Liver (tissue), 9 donors: ENCODE results near the gene MEIOB. TPM values are rescaled to one million over a fixed set of nuclear protein-coding genes. Genes with fewer than 3 reads are reported as not detected.

Experiments
- DNase-seq: peaks from one replicate; pipeline ENCODE4 v3.0.0-alpha.2; 2017; ENCODE audit warnings: low spot score
- H3K27ac ChIP-seq, 2 donors: one replicate each; pipeline ENCODE4 v1.7.0; 2013; ENCODE audit warnings: inconsistent platforms in 2 of 2, low read length in 2 of 2, control low read depth in 1 of 2, low read depth in 1 of 2, mild to moderate bottlenecking in 1 of 2
- H3K27me3 ChIP-seq, 4 donors: one replicate each; pipeline versions ENCODE4 v1.6.1 to v1.7.0; 2013; ENCODE audit warnings: low read length in 3 of 4, inconsistent platforms in 1 of 4, mild to moderate bottlenecking in 1 of 4, moderate library complexity in 1 of 4; ENCODE audit not compliant: control insufficient read depth in 4 of 4, insufficient read depth in 4 of 4
- H3K36me3 ChIP-seq, 4 donors: one replicate each; pipeline versions ENCODE4 v1.6.1 to v1.7.0; 2013; ENCODE audit warnings: low read length in 3 of 4, mild to moderate bottlenecking in 3 of 4, low read depth in 1 of 4, moderate library complexity in 1 of 4; ENCODE audit not compliant: control insufficient read depth in 4 of 4, insufficient read depth in 3 of 4
- H3K4me1 ChIP-seq, 4 donors: one replicate each; pipeline versions ENCODE4 v1.6.1 to v1.7.0; 2013; ENCODE audit warnings: low read length in 3 of 4, mild to moderate bottlenecking in 3 of 4, moderate library complexity in 1 of 4; ENCODE audit not compliant: control insufficient read depth in 4 of 4, insufficient read depth in 4 of 4
- H3K4me3 ChIP-seq, 3 donors: one replicate each; pipeline versions ENCODE4 v1.6.1 to v1.7.0; 2013; ENCODE audit warnings: low read length in 3 of 3, control low read depth in 1 of 3, low read depth in 1 of 3, mild to moderate bottlenecking in 1 of 3
- H3K9ac ChIP-seq, 2 donors: one replicate each; pipeline ENCODE4 v1.7.0; 2013; ENCODE audit warnings: low read length in 2 of 2, mild to moderate bottlenecking in 2 of 2, moderate library complexity in 2 of 2, control low read depth in 1 of 2, low read depth in 1 of 2
- H3K9me3 ChIP-seq, 4 donors: one replicate each; pipeline versions ENCODE4 v1.6.1 to v1.7.0; 2013; ENCODE audit warnings: low read length in 3 of 4; ENCODE audit not compliant: control insufficient read depth in 4 of 4
- ATF3 ChIP-seq: IDR thresholded peaks from 2 replicates; pipeline ENCODE4 v1.6.1; 2016; ENCODE audit warnings: antibody characterized with exemption
- CTCF ChIP-seq: fragments of 150-350 bp; IDR thresholded peaks from 2 replicates; pipeline ENCODE4 v1.5.1; 2017; ENCODE audit warnings: improper control_type of control experiment, low read depth, low read length; ENCODE audit not compliant: missing input control
- EGR1 ChIP-seq, 2 donors: IDR thresholded peaks; 2 replicates each; pipeline ENCODE4 v1.6.1; 2016 to 2018; ENCODE audit warnings: antibody characterized with exemption in 2 of 2, low read depth in 2 of 2
- FOXA1 ChIP-seq: IDR thresholded peaks from 2 replicates; pipeline ENCODE4 v1.6.1; 2016; ENCODE audit warnings: antibody characterized with exemption
- FOXA2 ChIP-seq: IDR thresholded peaks from 2 replicates; pipeline ENCODE4 v1.6.1; 2016; ENCODE audit warnings: antibody characterized with exemption
- GABPA ChIP-seq, 2 donors: IDR thresholded peaks in 1 of 2; conservative IDR thresholded peaks in 1 of 2; 2 replicates each; pipeline ENCODE4 v1.6.1; 2016; ENCODE audit warnings: antibody characterized with exemption in 2 of 2, mild to moderate bottlenecking in 1 of 2, moderate library complexity in 1 of 2
- HNF4A ChIP-seq, 2 donors: conservative IDR thresholded peaks; 2 replicates each; pipeline ENCODE4 v1.6.1; 2016; ENCODE audit warnings: antibody characterized with exemption in 2 of 2, mild to moderate bottlenecking in 2 of 2
- HNF4G ChIP-seq: IDR thresholded peaks from 2 replicates; pipeline ENCODE4 v1.6.1; 2016; ENCODE audit warnings: antibody characterized with exemption
- JUND ChIP-seq, 2 donors: IDR thresholded peaks; 2 replicates each; pipeline ENCODE4 v1.6.1; 2016; ENCODE audit warnings: antibody characterized with exemption in 2 of 2
- MAX ChIP-seq: IDR thresholded peaks from 2 replicates; pipeline ENCODE4 v1.6.1; 2016; ENCODE audit warnings: antibody characterized with exemption
- NR2F2 ChIP-seq: IDR thresholded peaks from 2 replicates; pipeline ENCODE4 v1.6.1; 2016; ENCODE audit warnings: antibody characterized with exemption
- RAD21 ChIP-seq, 2 donors: IDR thresholded peaks; 2 replicates each; pipeline ENCODE4 v1.6.1; 2016; ENCODE audit warnings: antibody characterized with exemption in 2 of 2, mild to moderate bottlenecking in 2 of 2
- REST ChIP-seq: IDR thresholded peaks from 2 replicates; pipeline ENCODE4 v1.6.1; 2016; ENCODE audit warnings: antibody characterized with exemption, mild to moderate bottlenecking
- RXRA ChIP-seq, 2 donors: IDR thresholded peaks; 2 replicates each; pipeline ENCODE4 v1.6.1; 2017 to 2018; ENCODE audit warnings: antibody characterized with exemption in 2 of 2, mild to moderate bottlenecking in 1 of 2
- SP1 ChIP-seq: IDR thresholded peaks from 2 replicates; pipeline ENCODE4 v1.6.1; 2018; ENCODE audit warnings: antibody characterized with exemption, mild to moderate bottlenecking
- TAF1 ChIP-seq: conservative IDR thresholded peaks from 2 replicates; pipeline ENCODE4 v1.6.1; 2016; ENCODE audit warnings: antibody characterized with exemption, mild to moderate bottlenecking
- YY1 ChIP-seq: IDR thresholded peaks from 2 replicates; pipeline ENCODE4 v1.6.1; 2016; ENCODE audit warnings: antibody characterized with exemption, mild to moderate bottlenecking
- ZBTB33 ChIP-seq: IDR thresholded peaks from 2 replicates; pipeline ENCODE4 v1.6.1; 2016; ENCODE audit warnings: antibody characterized with exemption
- WGBS: extraction: QIAGEN DNeasy Blood & Tissue Kit; methylation state at CpG from one replicate; pipeline ENCODE4 v1.1.7; 2013; 5-methylcytosine and 5-hydroxymethylcytosine counted together
- polyA plus RNA-seq, 2 donors: library from polyadenylated mRNA; stranded (reverse) in 1 of 2; unstranded in 1 of 2; fragments of 200-250 nt in 1 of 2; fragments of >200 nt in 1 of 2; fragmentation: Nextera tagmentation in 1 of 2; extraction: Ambion mirVana in 1 of 2; gene quantifications; one replicate each; pipeline versions ENCODE4 v1.2.1 to v1.2.3, GENCODE V29; 2013 to 2015
- total RNA-seq, 2 donors: library from RNA; depleted of rRNA; stranded (reverse); fragments of >200 nt; gene quantifications; one replicate each; pipeline ENCODE4 v1.2.3, GENCODE V29; 2014
- donor health status: healthy.
- donor health status: healthy.
- donor health status: healthy.
- donor health status: healthy.
- donor health status: healthy.

Gene MEIOB
- total and polyA plus RNA-seq, 4 donors = 0.33 to 2.2 TPM; not detected in 2

GRCh38 chr16:1909561-1910231 lies 37.7 kb upstream of the MEIOB start:
- no peak overlapping the region for H3K27ac ChIP-seq

More at GRCh38 chr16:1909561-1910231, 37.7 kb upstream of the MEIOB start:
- no peaks in the 10 kb centered on the region for H3K9me3 ChIP-seq
- H3K36me3 ChIP-seq = no peaks in the 10 kb centered on the region
- TF ChIP-seq JUND (IDR thresholded peaks at IDR 0.05) = no peak
- no peak for TF ChIP-seq FOXA1
- no peak for TF ChIP-seq YY1
- TF ChIP-seq MAX = no peak
- no peak for TF ChIP-seq SP1
- no peak for TF ChIP-seq NR2F2
- TF ChIP-seq REST = no peak
- TF ChIP-seq HNF4G = no peak
- TF ChIP-seq HNF4A (conservative IDR thresholded peaks at IDR 0.05) = no peak
- no peak for TF ChIP-seq ATF3
- TF ChIP-seq TAF1 = no peak
- TF ChIP-seq RXRA (IDR thresholded peaks at IDR 0.05) = no peak
- no peak for TF ChIP-seq RAD21 (IDR thresholded peaks at IDR 0.05)
- no peak for TF ChIP-seq CTCF
- TF ChIP-seq GABPA (IDR thresholded peaks at IDR 0.05 in 1 of 2, conservative IDR thresholded peaks at IDR 0.05 in 1 of 2) = no peak
- TF ChIP-seq ZBTB33 = no peak
- no peak for TF ChIP-seq FOXA2
- no peak for TF ChIP-seq EGR1 (IDR thresholded peaks at IDR 0.05; ENCODE audit: low read depth in 2 of 2)
- WGBS = 84% methylated on average over 18 of the region's 18 CpGs
- H3K27me3 ChIP-seq = no peaks in the 10 kb centered on the region
- H3K9ac ChIP-seq = no peak overlapping the region
- H3K4me1 ChIP-seq = no peaks in the 10 kb centered on the region
- H3K4me3 ChIP-seq = no peak overlapping the region
- no peak for DNase-seq
